Fibroblast of lung (primary cell): Measurements from ENCODE around the gene FPR2. TPM values are rescaled to one million over a fixed set of nuclear protein-coding genes. Genes with fewer than 3 reads are reported as not detected.

Experiments
- DNase-seq, 2 donors: peaks; one replicate each; pipeline versions ENCODE4 v3.0.0 to v3.0.0-alpha.2; 2010; ENCODE audit warnings: low read depth in 2 of 2
- H2AFZ ChIP-seq: 2 replicates; pipeline ENCODE4 v1.5.1; 2012; ENCODE audit warnings: low read length, control low read depth, inconsistent platforms
- H3K27ac ChIP-seq: 2 replicates; pipeline ENCODE4 v1.5.1; 2011; ENCODE audit warnings: low read length, control low read depth; ENCODE audit not compliant: insufficient read depth
- H3K27me3 ChIP-seq: 2 replicates; pipeline ENCODE4 v1.5.1; 2011; ENCODE audit warnings: mild to moderate bottlenecking, low read length; ENCODE audit not compliant: control insufficient read depth, insufficient read depth
- H3K36me3 ChIP-seq: 2 replicates; pipeline ENCODE4 v1.5.1; 2011; ENCODE audit warnings: low read length; ENCODE audit not compliant: control insufficient read depth, insufficient read depth
- H3K4me1 ChIP-seq: 2 replicates; pipeline ENCODE4 v1.5.1; 2011; ENCODE audit warnings: low read length; ENCODE audit not compliant: control insufficient read depth, insufficient read depth; ENCODE audit errors: extremely low read depth
- H3K4me2 ChIP-seq: 2 replicates; pipeline ENCODE4 v1.5.1; 2011; ENCODE audit warnings: low read length, control low read depth; ENCODE audit not compliant: insufficient read depth; ENCODE audit errors: extremely low read depth
- H3K4me3 ChIP-seq, 4 experiments: fragments of 200-600 bp in 1 of 4; sonication (generic) in 1 of 4; replicated peaks in 1 of 4; 2 replicates each; pipeline ENCODE4 v1.5.1; 2011 to 2016; ENCODE audit warnings: low read length in 4 of 4, low read depth in 3 of 4, mild to moderate bottlenecking in 3 of 4, control low read depth in 2 of 4, inconsistent platforms in 1 of 4, mixed read lengths in 1 of 4; ENCODE audit not compliant: insufficient read depth in 1 of 4; ENCODE audit errors: control extremely low read depth in 1 of 4
- H3K79me2 ChIP-seq: 2 replicates; pipeline ENCODE4 v1.5.1; 2012; ENCODE audit warnings: mild to moderate bottlenecking, low read length, inconsistent platforms; ENCODE audit not compliant: control insufficient read depth, insufficient read depth
- H3K9ac ChIP-seq: 2 replicates; pipeline ENCODE4 v1.5.1; 2011; ENCODE audit warnings: mild to moderate bottlenecking, low read length, control low read depth; ENCODE audit not compliant: insufficient read depth
- H3K9me3 ChIP-seq: 2 replicates; pipeline ENCODE4 v1.5.1; 2012; ENCODE audit warnings: low read depth, low read length; ENCODE audit not compliant: control insufficient read depth, insufficient read depth
- H4K20me1 ChIP-seq: 2 replicates; pipeline ENCODE4 v1.5.1; 2011; ENCODE audit warnings: low read length; ENCODE audit not compliant: control insufficient read depth, insufficient read depth; ENCODE audit errors: extremely low read depth
- EZH2 ChIP-seq: IDR thresholded peaks from 2 replicates; pipeline ENCODE4 v1.5.1; 2012; ENCODE audit warnings: low read length, control low read depth, mild to moderate bottlenecking; ENCODE audit errors: missing control alignments
- polyA plus RNA-seq, 2 donors: library from polyadenylated mRNA; depleted of rRNA in 1 of 2; stranded (reverse) in 1 of 2; unstranded in 1 of 2; fragments of >200 nt; gene quantifications; 2 replicates each; pipeline ENCODE4 v1.2.1, GENCODE V29; 2011 to 2012; ENCODE audit warnings: missing spikeins in 1 of 2
- total RNA-seq: library from RNA; depleted of rRNA; stranded (reverse); fragments of >200 nt; gene quantifications from 2 replicates; pipeline ENCODE4 v1.2.1, GENCODE V29; 2014
- TF ChIP-seq, protein P1 (sequence below), 2 donors: IDR thresholded peaks in 1 of 2; conservative IDR thresholded peaks in 1 of 2; 1 replicate in 1 of 2; 2 replicates in 1 of 2; pipeline ENCODE4 v1.5.1; 2011 to 2012; ENCODE audit warnings: low read length in 2 of 2, control low read depth in 1 of 2, inconsistent platforms in 1 of 2, low read depth in 1 of 2, mild to moderate bottlenecking in 1 of 2

The FPR2 gene
- total and polyA plus RNA-seq, 2 donors (not counting 1 experiment from before 2014, with no cell fraction given), result 0.12 TPM; not detected in 1

DNA sequence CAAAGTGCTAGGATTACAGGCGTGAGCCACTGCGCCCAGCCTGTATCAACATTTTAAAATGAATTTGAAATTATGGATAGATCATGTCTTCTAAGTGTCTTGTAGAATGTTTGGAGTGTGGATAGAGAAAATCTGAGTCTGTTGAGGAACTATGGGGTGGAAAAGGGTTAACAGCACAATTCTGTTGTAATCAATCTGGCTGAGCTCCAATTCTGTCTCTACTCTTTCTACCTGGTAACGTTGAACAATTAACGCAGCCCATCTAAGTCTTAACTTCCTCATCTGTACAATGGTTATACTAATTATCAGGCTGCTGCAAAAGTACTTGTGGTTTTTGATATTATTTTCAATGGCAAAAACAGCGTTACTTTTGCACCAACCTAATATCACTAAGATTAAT is 4.1 kb downstream of the FPR2 start:
- no peaks in the 10 kb centered on the region for H3K4me1 ChIP-seq
- TF ChIP-seq, protein P1, sequence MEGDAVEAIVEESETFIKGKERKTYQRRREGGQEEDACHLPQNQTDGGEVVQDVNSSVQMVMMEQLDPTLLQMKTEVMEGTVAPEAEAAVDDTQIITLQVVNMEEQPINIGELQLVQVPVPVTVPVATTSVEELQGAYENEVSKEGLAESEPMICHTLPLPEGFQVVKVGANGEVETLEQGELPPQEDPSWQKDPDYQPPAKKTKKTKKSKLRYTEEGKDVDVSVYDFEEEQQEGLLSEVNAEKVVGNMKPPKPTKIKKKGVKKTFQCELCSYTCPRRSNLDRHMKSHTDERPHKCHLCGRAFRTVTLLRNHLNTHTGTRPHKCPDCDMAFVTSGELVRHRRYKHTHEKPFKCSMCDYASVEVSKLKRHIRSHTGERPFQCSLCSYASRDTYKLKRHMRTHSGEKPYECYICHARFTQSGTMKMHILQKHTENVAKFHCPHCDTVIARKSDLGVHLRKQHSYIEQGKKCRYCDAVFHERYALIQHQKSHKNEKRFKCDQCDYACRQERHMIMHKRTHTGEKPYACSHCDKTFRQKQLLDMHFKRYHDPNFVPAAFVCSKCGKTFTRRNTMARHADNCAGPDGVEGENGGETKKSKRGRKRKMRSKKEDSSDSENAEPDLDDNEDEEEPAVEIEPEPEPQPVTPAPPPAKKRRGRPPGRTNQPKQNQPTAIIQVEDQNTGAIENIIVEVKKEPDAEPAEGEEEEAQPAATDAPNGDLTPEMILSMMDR (conservative IDR thresholded peaks at IDR 0.05 in 1 of 2, IDR thresholded peaks at IDR 0.05 in 1 of 2; ENCODE audit: low read depth in 1 of 2, low read length in 2 of 2), result no peak
- TF ChIP-seq EZH2, result no peak
- DNase-seq, result no peak
- H2AFZ ChIP-seq, result no peak overlapping the region
- H3K27ac ChIP-seq, result no peak overlapping the region
- H3K4me2 ChIP-seq, result no peak overlapping the region
- no peaks in the 10 kb centered on the region for H4K20me1 ChIP-seq
- no peak overlapping the region for H3K9ac ChIP-seq
- no peaks in the 10 kb centered on the region for H3K9me3 ChIP-seq
- no peaks in the 10 kb centered on the region for H3K79me2 ChIP-seq
- H3K36me3 ChIP-seq, result no peaks in the 10 kb centered on the region
- no peak overlapping the region for H3K4me3 ChIP-seq
- no peaks in the 10 kb centered on the region for H3K27me3 ChIP-seq

GRCh38 chr19:51766461-51766860 is 5.5 kb downstream of the FPR2 start:
- no peak overlapping the region for H3K4me2 ChIP-seq
- no peak overlapping the region for H3K27ac ChIP-seq
- H3K4me1 ChIP-seq, result no peaks in the 10 kb centered on the region
- no peaks in the 10 kb centered on the region for H3K9me3 ChIP-seq
- DNase-seq, result no peak
- TF ChIP-seq, protein P1 (conservative IDR thresholded peaks at IDR 0.05 in 1 of 2, IDR thresholded peaks at IDR 0.05 in 1 of 2; ENCODE audit: low read depth in 1 of 2, low read length in 2 of 2), result no peak
- no peak for TF ChIP-seq EZH2
- no peak overlapping the region for H2AFZ ChIP-seq
- H3K36me3 ChIP-seq, result no peaks in the 10 kb centered on the region
- H3K27me3 ChIP-seq, result no peaks in the 10 kb centered on the region
- no peak overlapping the region for H3K9ac ChIP-seq
- H3K4me3 ChIP-seq, result no peak overlapping the region
- H3K79me2 ChIP-seq, result no peaks in the 10 kb centered on the region
- no peaks in the 10 kb centered on the region for H4K20me1 ChIP-seq

- Histone ChIP-seq H3K4me3 (no peak overlapping the region), H2AFZ (no peak overlapping the region), H3K9ac (no peak overlapping the region), H3K79me2 (no peaks in the 10 kb centered on the region), H3K9me3 (no peaks in the 10 kb centered on the region), H3K27me3 (no peaks in the 10 kb centered on the region), H3K36me3 (no peaks in the 10 kb centered on the region), H3K4me1 (no peaks in the 10 kb centered on the region), H3K4me2 (no peak overlapping the region), H4K20me1 (no peaks in the 10 kb centered on the region), H3K27ac (no peak overlapping the region)
- no peak for DNase-seq
- TF ChIP-seq, protein P1 (conservative IDR thresholded peaks at IDR 0.05 in 1 of 2, IDR thresholded peaks at IDR 0.05 in 1 of 2; ENCODE audit: low read depth in 1 of 2, low read length in 2 of 2), result no peak
- no peak for TF ChIP-seq EZH2
Observed at GRCh38 chr19:51771376-51772130, 10.6 kb downstream of the FPR2 start.
